GM19238 (cell line): Measurements from ENCODE around the gene CIP2A.
"Not testable (repeated sequence)": the region's sequence is repeated elsewhere in the genome, so short reads cannot be mapped to it uniquely, and the experiment has no call there.

Experiments used
- DNase-seq: peaks from one replicate; pipeline ENCODE4 v3.0.0; 2011; ENCODE audit warnings: low spot score; ENCODE audit not compliant: insufficient read length

CIP2A gene

DNA sequence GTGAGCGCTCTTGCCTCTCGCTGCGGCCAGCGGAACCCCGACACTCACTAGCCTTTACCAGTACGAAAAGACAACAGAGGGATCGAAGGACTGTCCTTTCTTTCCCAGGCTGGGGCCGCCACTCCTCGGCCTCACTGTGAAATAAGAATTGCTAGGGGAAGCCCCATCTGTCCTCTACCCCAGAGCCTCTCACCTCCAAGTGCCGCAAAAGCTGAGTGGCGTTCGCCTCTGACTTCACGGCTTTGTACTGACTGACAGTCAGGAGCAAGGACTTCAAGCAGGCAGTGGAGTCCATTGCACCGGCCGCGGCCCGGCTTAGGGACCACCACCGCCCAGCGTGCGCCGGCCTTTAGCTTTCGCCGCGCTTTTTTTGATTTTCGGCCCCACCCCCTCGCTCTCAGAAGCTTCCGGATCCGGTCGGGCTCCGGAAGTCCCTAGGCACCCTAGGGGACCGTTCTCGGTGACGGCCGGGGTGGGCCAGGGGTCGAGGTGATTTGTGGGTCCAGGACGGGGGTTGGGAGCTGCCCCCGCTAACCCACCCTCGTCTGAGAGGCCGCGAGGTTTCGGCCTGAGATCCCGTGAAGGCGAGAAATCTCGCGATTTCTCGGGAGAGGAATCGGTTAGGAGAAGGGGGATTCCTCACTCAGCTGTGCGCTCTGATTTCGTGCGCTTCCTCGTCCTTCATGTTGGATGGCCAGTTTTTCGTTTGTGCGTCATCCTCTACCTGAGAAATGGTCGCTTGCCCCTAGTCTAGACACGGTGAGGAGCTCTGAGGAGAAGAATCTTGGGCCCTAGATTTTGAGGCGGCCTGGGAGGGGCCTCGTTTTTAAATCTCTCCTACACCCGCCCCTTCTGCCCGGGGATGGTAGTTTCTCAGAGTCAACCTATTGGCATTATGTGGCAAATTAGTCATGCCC, at the start of gene CIP2A, which contains the start of gene DZIP3:
Gene CIP2A (minus strand): TSS at position 358 of the 917 bp plus-strand sequence. CDS start 63 bp downstream, at position 295.
Gene DZIP3 (plus strand): TSS at position 642 of the 917 bp plus-strand sequence. CDS start 15,685 bp downstream, outside the sequence.
- DNase-seq: peak; percentile 66

DNA sequence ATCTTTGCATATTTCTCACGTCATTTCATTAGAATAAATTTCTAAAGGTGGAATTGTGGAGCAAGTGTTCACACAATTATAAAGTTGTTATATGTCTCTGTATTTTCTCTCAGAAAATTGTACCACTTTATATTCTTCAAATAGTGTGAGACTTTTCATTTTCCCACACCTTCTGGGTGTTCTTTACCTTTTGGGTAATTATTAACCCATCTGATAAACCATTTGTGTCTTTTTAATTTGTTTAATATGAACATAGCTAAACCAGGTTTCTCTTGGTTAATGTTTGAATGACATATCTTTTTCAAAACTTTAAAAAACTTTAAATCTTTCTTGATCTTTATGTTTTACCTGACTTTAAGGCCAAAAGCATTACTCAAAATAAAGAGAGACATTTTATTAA, 40.7 kb upstream of the CIP2A start:
- no peak for DNase-seq

DNA sequence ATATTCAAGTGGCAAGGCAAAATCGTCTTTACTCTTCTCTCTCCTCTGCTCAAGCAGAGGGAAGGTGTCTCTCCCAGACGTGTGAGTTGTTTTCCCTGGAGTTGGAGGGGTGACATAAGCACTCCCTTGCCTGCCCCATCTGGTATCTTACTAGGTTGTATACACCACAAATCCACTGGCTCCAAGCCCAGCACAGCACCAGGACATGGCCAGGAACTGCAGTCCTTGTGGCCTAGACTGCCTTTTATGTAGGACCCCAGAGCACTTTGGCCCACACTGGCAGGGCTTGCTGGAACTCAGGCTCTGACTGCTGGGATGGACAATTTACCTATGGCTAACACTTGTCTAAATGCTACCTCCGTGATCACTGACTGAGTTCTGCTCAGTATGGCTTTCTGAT, 34.3 kb upstream of the CIP2A start:
- no peak for DNase-seq

DNA sequence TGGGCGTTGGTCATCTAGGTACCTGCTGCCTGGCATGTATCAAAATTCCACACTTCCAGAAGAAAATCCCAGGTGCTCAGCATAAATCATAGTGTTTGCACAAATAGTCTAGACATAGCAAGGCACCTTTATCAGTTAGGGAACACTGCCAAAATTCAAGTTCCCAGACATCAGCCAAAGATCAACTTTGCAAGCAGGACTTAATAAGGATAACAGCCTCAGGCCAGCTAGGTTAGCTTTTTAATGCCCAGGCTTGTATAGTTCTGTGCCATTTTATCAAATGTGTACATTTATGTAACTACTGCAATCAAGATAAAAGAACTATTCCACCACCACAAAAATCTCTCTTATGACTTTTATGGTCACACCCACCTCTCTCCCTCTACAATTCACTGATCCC, 31.0 kb upstream of the CIP2A start:
- no peak for DNase-seq

DNA sequence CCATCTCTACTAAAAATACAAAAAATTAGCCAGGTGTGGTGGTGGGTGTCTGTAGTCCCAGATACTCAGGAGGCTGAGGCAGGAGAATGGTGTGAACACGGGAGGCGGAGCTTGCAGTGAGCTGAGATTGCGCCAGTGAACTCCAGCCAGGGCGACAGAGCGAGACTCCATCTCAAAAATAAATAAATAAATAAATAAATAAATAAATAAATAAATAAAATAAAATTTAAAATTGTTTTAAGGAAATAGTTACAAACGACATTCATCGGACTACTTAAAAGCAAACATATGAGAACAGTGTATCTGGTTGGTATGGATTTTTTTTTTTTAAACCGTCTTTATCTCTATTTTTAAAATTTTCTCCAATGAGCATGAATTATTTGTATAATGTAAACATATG, 26.9 kb upstream of the CIP2A start:
- DNase-seq: not testable (repeated sequence)

DNA sequence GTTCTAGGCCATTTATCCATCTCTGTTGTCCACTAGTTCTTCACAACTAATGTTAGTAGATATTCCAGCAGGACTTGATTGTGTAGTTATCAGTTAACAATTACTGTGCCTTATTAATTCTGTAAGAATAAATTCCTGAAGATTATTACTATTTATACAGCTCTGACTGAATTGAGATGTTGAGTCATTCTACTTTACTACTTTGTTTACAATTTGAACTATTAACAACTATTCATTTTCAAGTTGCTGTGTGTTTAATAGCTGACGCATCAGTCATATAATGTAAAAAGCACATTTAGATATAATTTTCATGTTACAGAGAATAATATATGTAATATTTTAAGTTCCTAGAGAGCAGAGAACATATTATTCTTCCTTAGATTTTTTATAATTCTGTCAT, 21.4 kb upstream of the CIP2A start:
- no peak for DNase-seq

DNA sequence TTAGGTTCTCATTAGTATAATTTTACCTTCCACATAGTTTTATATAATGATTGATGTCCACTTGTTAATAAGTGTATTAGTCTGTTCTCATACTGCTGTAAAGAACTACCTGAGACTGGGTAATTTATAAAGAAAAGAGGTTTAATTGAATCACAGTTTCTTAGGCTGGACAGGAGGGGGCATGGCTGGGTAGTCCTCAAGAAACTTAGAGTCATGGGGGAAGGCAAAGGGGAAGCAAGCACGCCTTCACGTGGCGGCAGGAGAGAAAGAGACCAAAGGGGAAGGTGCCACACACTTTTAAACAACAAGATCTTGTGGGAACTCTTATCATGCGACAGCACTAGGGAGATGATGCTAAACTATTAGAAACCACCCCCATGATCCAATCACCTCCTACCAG, 19.5 kb upstream of the CIP2A start:
- no peak for DNase-seq

DNA sequence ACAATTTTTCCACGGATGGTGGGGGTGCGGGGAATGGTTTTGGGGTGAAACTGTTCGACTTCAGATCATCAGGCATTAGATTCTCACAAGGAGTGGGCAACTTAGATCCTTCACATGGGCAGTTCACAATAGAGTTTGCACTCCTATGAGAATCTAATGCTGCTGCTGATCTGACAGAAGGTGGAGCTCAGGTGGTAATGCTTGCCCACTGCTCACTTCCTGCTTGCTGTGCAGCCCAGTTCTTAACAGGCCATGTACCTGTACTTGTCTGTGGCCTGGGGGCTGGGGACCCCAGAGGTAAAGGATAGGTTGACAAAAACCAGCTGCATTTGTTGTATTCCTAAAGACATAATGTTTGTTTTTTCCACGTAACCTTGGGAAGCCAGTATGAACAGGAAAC, 16.3 kb upstream of the CIP2A start:
- DNase-seq: no peak

DNA sequence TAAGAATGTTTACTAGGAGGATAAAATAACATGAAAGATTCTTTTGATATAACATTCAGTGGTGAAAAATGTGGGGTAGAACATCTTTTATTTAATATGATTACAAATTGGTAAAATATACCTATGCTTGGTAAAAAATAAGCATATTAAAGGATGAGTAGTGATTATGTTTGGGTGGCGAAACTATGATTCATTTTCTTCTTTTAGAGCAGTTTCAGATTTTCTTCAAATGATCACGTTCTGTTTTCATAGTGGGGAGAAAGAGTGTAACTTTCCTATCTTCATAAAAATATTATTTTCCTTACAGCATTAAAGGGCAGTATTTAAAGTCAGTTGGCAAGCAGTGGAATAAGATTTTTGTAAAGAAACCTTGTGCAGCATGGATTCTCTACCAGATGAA, 15.8 kb upstream of the CIP2A start:
- DNase-seq: no peak

DNA sequence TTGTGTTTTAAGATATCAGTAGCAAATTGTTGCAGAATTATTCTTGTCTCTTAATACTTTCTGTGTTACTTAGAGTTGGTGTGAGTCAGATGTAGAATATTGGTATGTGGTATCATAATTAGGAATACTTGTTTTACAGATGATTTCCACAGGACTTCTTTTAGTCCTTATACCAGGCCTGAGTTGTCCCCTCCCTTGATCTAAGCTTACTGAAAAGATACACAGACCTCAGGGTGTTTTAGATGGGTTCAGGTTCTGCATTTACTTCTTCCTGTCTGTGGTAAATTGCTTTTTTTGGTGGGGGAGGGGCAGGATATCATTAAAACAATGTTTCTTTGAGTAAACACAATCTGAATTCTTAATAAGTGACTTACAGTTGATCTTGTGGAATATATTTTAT, 14.5 kb upstream of the CIP2A start:
- DNase-seq: no peak

DNA sequence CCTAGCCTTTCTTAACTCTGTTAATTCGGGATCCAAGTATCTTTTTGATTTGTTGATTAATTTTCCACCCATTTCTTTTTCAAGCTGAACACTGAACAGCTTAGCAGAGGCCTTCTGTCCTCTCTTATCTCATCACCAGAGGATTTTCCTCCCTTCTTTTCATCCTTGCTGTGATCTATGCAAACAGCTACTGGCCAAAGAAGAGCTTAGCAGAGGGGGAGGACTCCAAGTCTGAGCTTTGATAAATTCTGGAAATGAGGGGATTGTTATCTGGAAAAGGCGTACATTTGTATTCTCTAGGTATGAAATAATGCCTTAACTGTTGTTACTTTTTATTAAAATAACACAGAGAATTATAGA, 13.7 kb upstream of the CIP2A start:
- no peak for DNase-seq

DNA sequence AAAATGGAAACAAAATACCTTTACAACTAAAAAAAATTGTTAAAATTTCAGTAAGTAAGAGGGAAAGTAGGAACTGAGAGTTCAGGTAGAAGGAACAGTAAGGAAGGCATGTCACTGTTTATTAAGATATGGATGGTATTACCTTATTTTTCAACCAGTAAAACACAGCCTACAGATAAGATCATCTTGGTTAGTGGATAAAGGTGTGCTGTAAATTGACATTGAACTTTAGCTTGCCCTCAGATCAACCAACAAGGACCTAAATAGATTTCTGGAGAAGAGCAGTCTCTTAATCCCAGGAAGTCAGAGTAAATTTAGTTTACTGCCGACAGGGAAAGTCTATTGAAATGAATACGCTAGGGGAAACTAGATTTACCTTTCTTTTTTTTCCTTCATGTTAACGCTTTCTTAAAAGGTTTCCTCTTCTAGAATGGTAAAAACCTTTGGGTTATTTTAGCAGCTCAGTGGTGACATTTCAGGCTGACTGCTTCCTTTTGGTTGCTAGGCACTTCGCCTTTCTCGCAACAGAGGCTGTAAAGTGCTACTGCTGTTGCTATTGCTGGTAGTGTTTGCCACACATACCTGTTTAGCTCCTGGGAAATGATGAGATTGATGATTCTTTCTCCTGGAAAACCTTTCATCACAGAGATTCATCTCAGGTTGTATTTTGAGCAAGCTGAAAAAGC, 13.2 kb upstream of the CIP2A start:
- DNase-seq: no peak

DNA sequence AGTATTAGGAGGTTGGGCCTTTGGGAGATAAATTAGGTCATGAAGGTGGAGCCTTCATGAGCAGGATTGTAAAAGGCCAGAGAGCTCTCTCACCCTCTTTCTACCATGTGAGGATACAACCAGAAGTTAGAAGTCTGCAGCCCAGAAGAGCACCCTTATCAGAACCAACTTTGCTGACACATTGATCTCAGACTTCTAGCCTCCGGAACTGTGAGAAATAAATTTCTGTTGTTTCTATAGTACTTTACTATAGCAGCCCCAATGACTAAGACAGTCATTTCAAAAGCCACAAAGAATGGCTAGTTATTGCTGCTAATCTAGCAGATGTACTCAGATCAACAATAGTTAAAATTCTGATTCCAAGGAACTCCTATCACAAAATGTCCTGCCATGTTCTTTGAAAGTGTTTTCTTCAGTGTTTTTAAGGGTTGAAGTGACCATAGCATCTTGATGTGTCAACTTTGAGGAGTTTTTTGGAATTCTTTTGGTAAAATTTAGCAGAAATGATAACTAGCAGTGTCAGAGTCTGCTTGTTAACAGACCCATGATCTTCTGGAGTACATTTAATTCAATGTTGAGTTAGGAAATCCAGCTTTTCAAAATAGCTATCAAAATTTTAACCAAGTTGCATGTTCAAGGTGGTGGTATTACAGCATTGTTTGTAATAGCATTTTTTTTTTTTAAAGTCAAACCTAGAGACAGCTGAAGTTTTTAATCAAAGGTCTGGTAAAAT, 10.6 kb upstream of the CIP2A start:
- DNase-seq: no peak

DNA sequence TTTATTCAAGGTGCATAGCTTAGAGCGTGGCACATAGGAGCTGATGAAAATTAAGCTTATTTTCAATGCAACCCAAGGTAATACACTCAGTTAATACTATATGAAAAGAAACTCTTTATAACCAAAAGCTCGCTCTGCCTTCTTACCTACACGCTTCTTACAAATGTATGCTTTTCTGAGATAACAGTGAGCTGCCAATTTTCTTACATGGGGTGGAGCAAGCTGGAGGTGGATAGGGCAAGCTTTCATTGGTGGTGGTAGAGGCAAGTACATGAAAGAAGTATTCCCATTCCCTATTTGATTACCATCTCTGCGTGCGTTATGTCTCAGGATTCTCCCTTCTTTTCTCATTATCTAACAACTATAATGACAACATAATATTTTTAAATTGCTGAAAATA, 9.1 kb upstream of the CIP2A start:
- no peak for DNase-seq

DNA sequence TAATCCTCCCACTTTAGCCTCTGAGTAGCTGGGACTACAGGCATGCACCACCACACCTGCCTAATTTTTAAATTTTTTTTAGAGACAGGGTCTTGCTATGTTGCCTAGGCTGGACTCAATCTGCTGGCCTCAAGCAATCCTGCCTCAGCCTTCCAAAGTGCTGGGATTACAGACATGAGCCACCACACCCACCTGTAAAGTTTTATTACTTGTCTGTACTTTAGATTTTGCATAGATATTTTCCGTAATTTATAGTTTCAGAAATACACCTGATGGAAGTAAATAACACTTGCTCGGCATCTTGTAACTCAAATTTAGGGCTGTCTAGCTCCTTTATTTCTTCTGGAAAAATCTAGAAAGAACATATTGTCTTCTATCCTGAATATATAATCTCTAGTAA, 6.1 kb upstream of the CIP2A start:
- DNase-seq: no peak

DNA sequence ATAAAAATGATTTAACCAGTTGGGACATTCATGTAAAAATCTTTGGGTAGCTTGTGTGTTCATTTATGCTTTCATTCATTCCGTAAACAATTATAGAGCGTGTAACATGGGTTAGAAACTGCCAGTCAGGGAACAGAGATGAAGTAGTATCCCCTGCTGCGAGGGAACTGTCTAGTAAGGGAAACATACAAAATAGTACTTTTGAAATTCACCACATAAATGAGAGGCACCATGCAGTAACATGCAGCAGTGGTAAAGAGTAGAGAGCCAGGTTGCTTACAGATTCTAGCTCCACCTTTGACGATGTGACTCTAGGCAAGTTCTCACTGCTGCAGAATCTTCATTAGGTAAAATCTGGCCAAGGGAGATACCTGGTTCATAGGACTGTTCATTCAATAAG, 1.2 kb upstream of the CIP2A start:
- no peak for DNase-seq

DNA sequence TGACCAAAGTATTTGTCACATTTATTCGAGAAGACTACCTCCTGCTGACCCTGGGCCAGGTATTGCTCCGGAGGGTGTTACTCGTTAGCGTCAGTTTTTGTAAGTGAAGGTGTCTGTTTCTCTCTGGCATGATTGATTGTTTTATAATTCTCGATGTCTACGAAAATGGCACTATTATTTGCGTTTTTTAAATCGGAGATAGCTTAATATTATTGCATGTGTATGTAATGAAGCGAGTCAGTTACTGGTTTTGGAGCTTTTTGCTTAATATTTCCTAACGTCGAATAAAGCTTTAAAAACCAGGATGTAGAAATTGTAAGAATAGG, 723 bp upstream of the CIP2A start:
- no peak for DNase-seq

DNA sequence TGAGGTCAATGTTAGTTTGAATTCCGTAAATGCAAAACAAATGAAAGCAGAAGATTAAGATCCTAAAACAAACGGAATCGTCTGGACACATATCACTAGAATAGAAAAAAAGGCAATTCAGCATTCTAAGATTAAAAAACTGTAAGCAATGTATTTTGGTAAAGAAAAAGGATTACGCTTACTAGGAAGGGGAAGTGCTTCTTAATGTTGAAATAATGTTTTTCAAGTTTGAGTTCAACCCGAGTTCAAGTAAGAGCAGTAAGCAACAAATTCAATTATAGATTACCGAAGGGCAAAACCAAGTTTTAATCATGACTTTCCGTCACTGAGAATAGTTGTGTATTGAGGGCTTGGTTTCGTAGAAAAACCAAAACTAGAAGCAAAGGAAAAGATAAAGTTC, 637 bp downstream of the CIP2A start:
- no peak for DNase-seq

DNA sequence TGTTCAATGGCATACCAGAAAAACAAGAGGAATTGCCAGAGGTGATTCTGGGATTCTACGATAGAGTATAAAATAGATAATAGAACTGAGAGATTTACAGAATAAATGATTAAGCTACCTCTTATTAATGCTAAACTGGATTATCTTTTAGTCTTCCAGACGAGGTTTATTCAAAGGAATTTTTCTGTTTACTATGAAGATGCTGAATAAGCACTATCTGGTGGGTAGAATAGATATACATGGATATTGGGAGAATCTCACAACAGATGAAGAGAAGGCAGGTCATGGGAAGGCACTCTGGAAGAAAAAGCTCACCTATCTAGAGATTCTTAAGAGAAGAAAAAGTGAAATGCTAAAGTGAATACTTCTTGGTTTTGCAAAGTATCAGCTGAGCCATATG, 11.2 kb downstream of the CIP2A start:
- no peak for DNase-seq

DNA sequence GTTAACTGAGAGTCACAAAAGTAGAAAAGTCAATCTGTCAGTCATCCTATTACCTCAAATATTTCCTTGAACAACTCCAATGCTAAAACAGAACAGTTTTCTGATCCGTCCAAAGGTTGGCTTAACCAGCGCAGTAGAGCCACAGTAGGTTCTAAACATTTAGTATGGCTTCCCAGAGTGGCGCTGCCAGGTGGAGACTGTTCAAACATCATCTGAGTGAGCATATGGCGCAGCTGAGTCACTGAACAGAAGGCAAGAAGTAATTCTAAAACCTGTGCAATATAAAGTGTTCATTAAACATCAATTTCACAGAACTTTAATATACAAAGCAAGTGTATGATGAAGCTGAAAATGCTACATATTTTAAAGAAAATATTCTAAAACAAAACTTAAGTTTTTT, 19.9 kb downstream of the CIP2A start:
- no peak for DNase-seq

DNA sequence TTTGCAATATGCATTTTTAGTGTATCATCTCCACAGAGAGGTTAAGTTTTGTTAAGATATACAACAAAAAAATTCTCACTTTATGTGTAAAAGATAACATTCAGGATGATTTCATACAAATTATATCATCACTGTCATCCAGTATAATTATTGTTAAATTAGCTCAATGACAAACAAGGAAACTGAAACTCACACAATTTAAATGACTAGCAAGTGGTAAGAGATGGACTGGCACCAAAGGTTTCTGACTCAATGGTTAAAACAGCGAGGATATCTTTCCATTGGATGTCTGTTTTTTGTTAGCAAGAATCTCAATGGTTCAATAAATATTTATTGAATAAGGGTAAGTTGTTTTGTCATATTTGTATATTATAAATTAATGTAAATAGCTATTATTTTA, 22.6 kb downstream of the CIP2A start:
- DNase-seq: no peak

DNA sequence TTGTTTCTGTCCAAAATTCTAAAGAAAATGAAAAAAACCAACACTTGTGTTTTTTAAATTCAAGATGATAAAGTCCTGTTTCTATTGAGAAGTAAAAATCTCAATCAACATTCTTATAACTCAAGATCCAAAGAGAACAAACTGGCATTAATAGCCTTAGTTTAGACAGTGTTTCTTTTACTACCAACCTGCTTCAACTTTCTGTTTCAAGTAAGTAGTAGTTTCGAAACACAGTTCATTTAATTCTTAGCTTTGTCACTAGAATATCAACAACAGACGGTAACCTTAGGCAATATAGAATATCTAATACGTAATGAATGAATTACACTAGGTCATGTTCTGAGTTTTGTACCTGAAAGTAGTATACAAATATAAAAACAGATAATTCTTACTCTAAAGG, 23.7 kb downstream of the CIP2A start:
- DNase-seq: no peak
